ENCODE data around the gene SPECC1.

DNA sequence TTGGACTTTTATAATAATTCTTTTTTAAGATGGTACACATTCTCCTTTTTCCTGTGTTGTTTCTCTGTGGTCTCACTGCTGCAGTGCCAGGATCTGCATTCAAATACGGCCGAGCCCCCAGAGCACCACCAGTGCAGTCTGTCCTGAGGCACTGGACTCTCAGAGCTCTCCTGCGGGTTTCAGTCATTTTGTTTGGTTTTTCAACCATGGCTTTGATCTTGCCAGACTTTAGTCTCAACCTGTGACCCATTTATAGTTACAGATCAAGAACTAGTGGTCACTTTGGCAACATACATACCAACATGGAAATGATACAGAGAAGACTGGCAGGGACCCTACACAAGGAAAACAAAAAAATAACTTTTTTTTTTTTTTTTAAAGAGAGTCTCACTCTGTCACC is 280.8 kb downstream of the SPECC1 start:
- TF ChIP-seq, protein P1, sequence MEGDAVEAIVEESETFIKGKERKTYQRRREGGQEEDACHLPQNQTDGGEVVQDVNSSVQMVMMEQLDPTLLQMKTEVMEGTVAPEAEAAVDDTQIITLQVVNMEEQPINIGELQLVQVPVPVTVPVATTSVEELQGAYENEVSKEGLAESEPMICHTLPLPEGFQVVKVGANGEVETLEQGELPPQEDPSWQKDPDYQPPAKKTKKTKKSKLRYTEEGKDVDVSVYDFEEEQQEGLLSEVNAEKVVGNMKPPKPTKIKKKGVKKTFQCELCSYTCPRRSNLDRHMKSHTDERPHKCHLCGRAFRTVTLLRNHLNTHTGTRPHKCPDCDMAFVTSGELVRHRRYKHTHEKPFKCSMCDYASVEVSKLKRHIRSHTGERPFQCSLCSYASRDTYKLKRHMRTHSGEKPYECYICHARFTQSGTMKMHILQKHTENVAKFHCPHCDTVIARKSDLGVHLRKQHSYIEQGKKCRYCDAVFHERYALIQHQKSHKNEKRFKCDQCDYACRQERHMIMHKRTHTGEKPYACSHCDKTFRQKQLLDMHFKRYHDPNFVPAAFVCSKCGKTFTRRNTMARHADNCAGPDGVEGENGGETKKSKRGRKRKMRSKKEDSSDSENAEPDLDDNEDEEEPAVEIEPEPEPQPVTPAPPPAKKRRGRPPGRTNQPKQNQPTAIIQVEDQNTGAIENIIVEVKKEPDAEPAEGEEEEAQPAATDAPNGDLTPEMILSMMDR (conservative IDR thresholded peaks at IDR 0.05), result no peak
- no peak for TF ChIP-seq EZH2 (IDR thresholded peaks at IDR 0.05; ENCODE audit: low read depth)

Data from PC-9 (cell line).